H9 (cell line): ENCODE results near the gene IGF1. TPM values are rescaled to one million over a fixed set of nuclear protein-coding genes. Genes with fewer than 3 reads are reported as not detected.

Experiments
- DNase-seq: peaks from one replicate; pipeline ENCODE4 v3.0.0-alpha.2; 2017
- H2AFZ ChIP-seq: one replicate; pipeline ENCODE4 v1.6.1; 2013; ENCODE audit warnings: mild to moderate bottlenecking, low read length, control low read depth, moderate library complexity
- H2AK5ac ChIP-seq: 2 replicates; pipeline ENCODE4 v1.6.1; 2013; ENCODE audit warnings: low read length, control low read depth, mixed read lengths; ENCODE audit not compliant: insufficient read length
- H2BK120ac ChIP-seq: one replicate; pipeline ENCODE4 v1.6.1; 2013; ENCODE audit warnings: low read depth, mild to moderate bottlenecking, low read length, control low read depth, inconsistent platforms; ENCODE audit not compliant: poor library complexity, severe bottlenecking
- H2BK12ac ChIP-seq: 2 replicates; pipeline ENCODE4 v1.6.1; 2013; ENCODE audit warnings: low read length, control low read depth, mixed read lengths, low read depth; ENCODE audit not compliant: insufficient read length
- H2BK15ac ChIP-seq: 2 replicates; pipeline ENCODE4 v1.6.1; 2013; ENCODE audit warnings: low read depth, low read length, control low read depth
- H2BK20ac ChIP-seq: one replicate; pipeline ENCODE4 v1.6.1; 2013; ENCODE audit warnings: low read depth, mild to moderate bottlenecking, low read length, control low read depth, inconsistent platforms; ENCODE audit not compliant: poor library complexity, severe bottlenecking
- H2BK5ac ChIP-seq: 2 replicates; pipeline ENCODE4 v1.6.1; 2013; ENCODE audit warnings: low read length, control low read depth, mixed read lengths; ENCODE audit not compliant: insufficient read length
- H3K14ac ChIP-seq: 2 replicates; pipeline ENCODE4 v1.6.1; 2013; ENCODE audit warnings: low read length, control low read depth; ENCODE audit not compliant: insufficient read depth
- H3K18ac ChIP-seq: 2 replicates; pipeline ENCODE4 v1.6.1; 2013; ENCODE audit warnings: low read depth, mild to moderate bottlenecking, mixed read lengths, low read length, control low read depth; ENCODE audit not compliant: insufficient read length
- H3K23ac ChIP-seq: 2 replicates; pipeline ENCODE4 v1.6.1; 2013; ENCODE audit warnings: low read length, control low read depth, mixed read lengths, low read depth; ENCODE audit not compliant: insufficient read length
- H3K23me2 ChIP-seq: 2 replicates; pipeline ENCODE4 v1.6.1; 2013; ENCODE audit warnings: low read depth, mild to moderate bottlenecking, mixed read lengths, low read length, control low read depth; ENCODE audit not compliant: insufficient read length, poor library complexity, severe bottlenecking
- H3K27ac ChIP-seq: 2 replicates; pipeline ENCODE4 v1.5.1; 2013; ENCODE audit warnings: low read length, control low read depth, mixed read lengths, low read depth; ENCODE audit not compliant: insufficient read length
- H3K27me3 ChIP-seq: 2 replicates; pipeline ENCODE4 v1.6.1; 2013; ENCODE audit warnings: low read length, control low read depth, inconsistent platforms; ENCODE audit not compliant: insufficient read depth
- H3K4ac ChIP-seq: 2 replicates; pipeline ENCODE4 v1.6.1; 2013; ENCODE audit warnings: low read depth, mild to moderate bottlenecking, control low read depth, inconsistent platforms, low read length, moderate library complexity
- H3K4me1 ChIP-seq: 2 replicates; pipeline ENCODE4 v1.6.1; 2013; ENCODE audit warnings: low read length, control low read depth, inconsistent platforms; ENCODE audit not compliant: insufficient read depth
- H3K4me2 ChIP-seq: 2 replicates; pipeline ENCODE4 v1.6.1; 2013; ENCODE audit warnings: low read length, control low read depth, mixed read lengths; ENCODE audit not compliant: insufficient read length, insufficient read depth
- H3K56ac ChIP-seq: 2 replicates; pipeline ENCODE4 v1.6.1; 2013; ENCODE audit warnings: low read depth, mild to moderate bottlenecking, mixed read lengths, low read length, control low read depth; ENCODE audit not compliant: insufficient read length
- H3K79me1 ChIP-seq: 2 replicates; pipeline ENCODE4 v1.6.1; 2013; ENCODE audit warnings: low read depth, mild to moderate bottlenecking, moderate library complexity, low read length, control low read depth, inconsistent platforms; ENCODE audit not compliant: insufficient read depth, poor library complexity, severe bottlenecking
- H3K79me2 ChIP-seq: 2 replicates; pipeline ENCODE4 v1.6.1; 2013; ENCODE audit warnings: low read length, control low read depth, inconsistent platforms; ENCODE audit not compliant: insufficient read depth
- H3K9ac ChIP-seq: 2 replicates; pipeline ENCODE4 v1.6.1; 2013; ENCODE audit warnings: low read length, control low read depth, mixed read lengths; ENCODE audit not compliant: insufficient read length; ENCODE audit errors: extremely low read depth
- H3K9me3 ChIP-seq: one replicate; pipeline ENCODE4 v1.6.1; 2013; ENCODE audit warnings: low read depth, low read length, inconsistent platforms; ENCODE audit not compliant: control insufficient read depth
- H3T11ph ChIP-seq: one replicate; pipeline ENCODE4 v1.6.1; 2013; ENCODE audit warnings: mild to moderate bottlenecking, low read length, control low read depth, inconsistent platforms
- H4K20me1 ChIP-seq: one replicate; pipeline ENCODE4 v1.6.1; 2013; ENCODE audit not compliant: control insufficient read depth, insufficient read length, insufficient read depth
- H4K5ac ChIP-seq: 2 replicates; pipeline ENCODE4 v1.6.1; 2013; ENCODE audit warnings: low read depth, mild to moderate bottlenecking, mixed read lengths, low read length, control low read depth; ENCODE audit not compliant: insufficient read length
- H4K8ac ChIP-seq: replicated peaks from 2 replicates; pipeline ENCODE4 v1.6.1; 2013; ENCODE audit warnings: low read length, control low read depth, mixed read lengths, low read depth; ENCODE audit not compliant: insufficient read length
- H4K91ac ChIP-seq: 2 replicates; pipeline ENCODE4 v1.6.1; 2013; ENCODE audit warnings: low read depth, mild to moderate bottlenecking, moderate library complexity, mixed read lengths, low read length, control low read depth; ENCODE audit not compliant: insufficient read length
- H3K27ac Mint-ChIP-seq, 3 experiments: 2 replicates in 2 of 3; 3 replicates in 1 of 3; pipeline ENCODE4 v1.8.0; 2020 to 2021; ENCODE audit warnings: mixed read lengths in 3 of 3, mild to moderate bottlenecking in 1 of 3, moderate library complexity in 1 of 3
- H3K27me3 Mint-ChIP-seq: 2 replicates; pipeline ENCODE4 v1.8.0; 2021; ENCODE audit warnings: low read depth, mild to moderate bottlenecking, moderate library complexity, mixed read lengths
- H3K36me3 Mint-ChIP-seq, 3 experiments: 2 replicates in 2 of 3; 3 replicates in 1 of 3; pipeline ENCODE4 v1.8.0; 2020 to 2021; ENCODE audit warnings: low read depth in 3 of 3, mixed read lengths in 3 of 3; ENCODE audit not compliant: insufficient read depth in 1 of 3
- H3K4me1 Mint-ChIP-seq, 2 experiments: 2 replicates each; pipeline ENCODE4 v1.8.0; 2020; ENCODE audit warnings: mixed read lengths in 2 of 2
- H3K4me3 Mint-ChIP-seq, 2 experiments: 2 replicates in 1 of 2; 3 replicates in 1 of 2; pipeline ENCODE4 v1.8.0; 2020 to 2021; ENCODE audit warnings: mild to moderate bottlenecking in 2 of 2, mixed read lengths in 2 of 2, moderate library complexity in 1 of 2
- H3K9me3 Mint-ChIP-seq, 2 experiments: 2 replicates in 1 of 2; 3 replicates in 1 of 2; pipeline ENCODE4 v1.8.0; 2020; ENCODE audit warnings: mild to moderate bottlenecking in 2 of 2, mixed read lengths in 2 of 2, moderate library complexity in 1 of 2
- CTCF ChIP-seq: fragments of 200-600 bp; sonication (generic); conservative IDR thresholded peaks from 3 replicates; pipeline ENCODE4 v1.8.0; 2021; ENCODE audit warnings: antibody characterized with exemption, mild to moderate bottlenecking
- total RNA-seq: library from RNA; stranded (reverse); gene quantifications from 2 replicates; pipeline ENCODE4 v1.2.1, GENCODE V29; 2021

The IGF1 gene
- total RNA-seq, 1 experiment from 2014 or later, result not detected

DNA sequence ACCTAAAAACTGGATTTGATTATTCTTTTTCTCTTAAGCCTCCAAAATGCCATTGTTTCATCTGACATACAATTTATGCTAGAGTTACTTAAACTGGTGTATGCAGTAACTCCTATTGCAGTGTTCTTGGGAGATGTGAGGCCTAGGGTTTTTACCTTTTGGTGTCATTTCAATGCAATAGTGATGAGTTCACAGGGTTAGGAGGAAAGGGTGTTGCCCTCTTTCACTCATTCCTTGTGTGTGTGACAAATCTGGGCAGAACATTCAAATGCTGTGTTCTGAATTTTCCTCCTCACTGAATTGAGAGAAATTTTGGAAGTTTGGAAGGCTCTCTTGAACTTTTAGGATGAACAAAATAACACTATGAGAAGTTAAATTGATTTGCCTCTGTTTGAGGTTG, 69.9 kb downstream of the IGF1 start:
- H3K23me2 ChIP-seq, result no peaks in the 10 kb centered on the region
- H4K5ac ChIP-seq, result no peak overlapping the region
- no peak overlapping the region for H2BK120ac ChIP-seq
- no peak overlapping the region for H4K91ac ChIP-seq
- H3K9ac ChIP-seq, result no peak overlapping the region
- no peaks in the 10 kb centered on the region; a peak in 1 of 7 replicates for H3K36me3 Mint-ChIP-seq
- H3K27me3 ChIP-seq, result no peaks in the 10 kb centered on the region
- no peaks in the 10 kb centered on the region for H3K4me1 ChIP-seq
- no peak overlapping the region for H3K14ac ChIP-seq
- peaks cover 0 to 7% of the 10 kb centered on the region in 2 experiments; a peak in 2 of 4 replicates for H3K4me1 Mint-ChIP-seq
- no peaks in the 10 kb centered on the region; the same call in 1 of the 2 replicates for H3K27me3 Mint-ChIP-seq
- no peak overlapping the region for H2BK20ac ChIP-seq
- H2AK5ac ChIP-seq, result no peak overlapping the region
- H4K20me1 ChIP-seq, result no peaks in the 10 kb centered on the region
- H3K4ac ChIP-seq, result no peak overlapping the region
- no peak overlapping the region for H3K4me3 Mint-ChIP-seq
- no peak for DNase-seq
- no peaks in the 10 kb centered on the region for H3K79me1 ChIP-seq
- H2BK5ac ChIP-seq, result no peak overlapping the region
- H3K9me3 Mint-ChIP-seq, result no peaks in the 10 kb centered on the region
- no peaks in the 10 kb centered on the region for H3K79me2 ChIP-seq
- no peak overlapping the region for H3K4me2 ChIP-seq
- H3K27ac Mint-ChIP-seq, result no peak overlapping the region
- no peak overlapping the region for H3K23ac ChIP-seq
- H3K9me3 ChIP-seq, result no peaks in the 10 kb centered on the region
- no peak overlapping the region for H3T11ph ChIP-seq
- no peak overlapping the region for H3K18ac ChIP-seq
- no peak overlapping the region for H2BK15ac ChIP-seq
- H3K56ac ChIP-seq, result no peak overlapping the region
- H3K27ac ChIP-seq, result no peak overlapping the region
- H2BK12ac ChIP-seq, result no peak overlapping the region
- TF ChIP-seq CTCF, result no peak
- no peak overlapping the region for H2AFZ ChIP-seq
- H4K8ac ChIP-seq, result no peak overlapping the region
